ENCODE results near the gene MATN3.

Gene MATN3

GRCh38 chr2:20034821-20035220 lies 22.4 kb upstream of the MATN3 start:
- no peak for DNase-seq (ENCODE audit: low spot score)
- no peak overlapping the region for H3K27ac ChIP-seq
- H3K4me3 ChIP-seq, result no peak overlapping the region
- no peak for TF ChIP-seq CTCF (IDR thresholded peaks at IDR 0.05)

- no peak overlapping the region for H3K4me3 ChIP-seq
- DNase-seq (ENCODE audit: low spot score), result no peak
- TF ChIP-seq CTCF (IDR thresholded peaks at IDR 0.05), result no peak
- no peak overlapping the region for H3K27ac ChIP-seq
Observed at GRCh38 chr2:20034218-20034617, 21.8 kb upstream of the MATN3 start.

GRCh38 chr2:20033322-20033721 lies 20.9 kb upstream of the MATN3 start:
- DNase-seq (ENCODE audit: low spot score), result no peak
- Histone ChIP-seq H3K27ac (no peak overlapping the region), H3K4me3 (no peak overlapping the region)
- TF ChIP-seq CTCF (IDR thresholded peaks at IDR 0.05), result no peak

- TF ChIP-seq CTCF (IDR thresholded peaks at IDR 0.05), result no peak
- Histone ChIP-seq H3K27ac (no peak overlapping the region), H3K4me3 (no peak overlapping the region)
- DNase-seq (ENCODE audit: low spot score), result no peak
Observed at GRCh38 chr2:20030224-20030623, 17.8 kb upstream of the MATN3 start.

- no peak for TF ChIP-seq CTCF (IDR thresholded peaks at IDR 0.05)
- H3K27ac ChIP-seq, result no peak overlapping the region
- no peak overlapping the region for H3K4me3 ChIP-seq
- DNase-seq (ENCODE audit: low spot score), result no peak
Observed at GRCh38 chr2:20027705-20028434, 15.4 kb upstream of the MATN3 start.

GRCh38 chr2:20027260-20027677 lies 14.8 kb upstream of the MATN3 start:
- no peak for TF ChIP-seq CTCF (IDR thresholded peaks at IDR 0.05)
- no peak for DNase-seq (ENCODE audit: low spot score)
- Histone ChIP-seq H3K27ac (no peak overlapping the region), H3K4me3 (no peak overlapping the region)

- no peak overlapping the region for H3K4me3 ChIP-seq
- no peak for TF ChIP-seq CTCF (IDR thresholded peaks at IDR 0.05)
- H3K27ac ChIP-seq, result no peak overlapping the region
- DNase-seq (ENCODE audit: low spot score), result no peak
Observed at GRCh38 chr2:20025065-20025786, 12.8 kb upstream of the MATN3 start.
